K562 (cell line): Measurements from ENCODE around the gene KCNAB1. TPM values are rescaled to one million over a fixed set of nuclear protein-coding genes. Genes with fewer than 3 reads are reported as not detected.

ENCODE experiments used
- DMBX1 ChIP-seq: fragments of 250-450 bp; sonication (Bioruptor Pico); IDR thresholded peaks from 2 replicates; pipeline ENCODE4 v1.8.0; 2022; ENCODE audit warnings: inconsistent platforms, mild to moderate bottlenecking, moderate library complexity, borderline replicate concordance
- NR2F6 ChIP-seq: fragments of 450-650 bp; formaldehyde crosslinking; IDR thresholded peaks from 2 replicates; pipeline ENCODE4 v1.4.0; 2020; ENCODE audit warnings: mild to moderate bottlenecking
- RB1 ChIP-seq: fragments of 450-650 bp; IDR thresholded peaks from 2 replicates; pipeline ENCODE4 v1.6.1; 2017; ENCODE audit warnings: low read depth, mild to moderate bottlenecking
- RBM15 ChIP-seq: fragments of 200-400 bp; formaldehyde crosslinking; IDR thresholded peaks from 2 replicates; pipeline ENCODE4 v1.6.1; 2018; ENCODE audit warnings: mild to moderate bottlenecking, low read length, moderate library complexity; ENCODE audit not compliant: insufficient read depth
- REST ChIP-seq, 2 experiments: fragments of 450-650 bp; formaldehyde crosslinking in 1 of 2; IDR thresholded peaks; 2 replicates each; pipeline versions ENCODE4 v1.4.0 to v1.6.1; 2014 to 2020; ENCODE audit warnings: mild to moderate bottlenecking in 2 of 2, borderline replicate concordance in 1 of 2, low read depth in 1 of 2
- SAFB2 ChIP-seq: fragments of 200-400 bp; formaldehyde crosslinking; IDR thresholded peaks from 2 replicates; pipeline ENCODE4 v1.6.1; 2018; ENCODE audit warnings: borderline replicate concordance, low read length, low read depth, moderate library complexity; ENCODE audit not compliant: severe bottlenecking
- TRIM28 ChIP-seq: fragments of 450-650 bp; IDR thresholded peaks from 2 replicates; pipeline ENCODE4 v1.6.1; 2017
- USF1 ChIP-seq: sonication (generic); formaldehyde crosslinking; IDR thresholded peaks from 2 replicates; pipeline ENCODE4 v1.9.0; 2022; ENCODE audit warnings: mild to moderate bottlenecking, missing genetic modification reagents
- ZBTB26 ChIP-seq: fragments of 450-650 bp; formaldehyde crosslinking; IDR thresholded peaks from 2 replicates; pipeline ENCODE4 v1.4.0; 2022; ENCODE audit warnings: missing genetic modification characterization
- ZHX1 ChIP-seq: fragments of 150-350 bp; conservative IDR thresholded peaks from 2 replicates; pipeline ENCODE4 v1.6.1; 2014; ENCODE audit warnings: low read length
- ZKSCAN3 ChIP-seq: fragments of 250-450 bp; sonication (Bioruptor Pico); IDR thresholded peaks from 2 replicates; pipeline ENCODE4 v1.4.0; 2020
- ZNF280B ChIP-seq: fragments of 250-450 bp; sonication (Bioruptor Pico); IDR thresholded peaks from 2 replicates; pipeline ENCODE4 v1.5.1; 2021; ENCODE audit warnings: mild to moderate bottlenecking
- ZNF766 ChIP-seq: fragments of 200-800 bp; sonication (Bioruptor generic); conservative IDR thresholded peaks from 2 replicates; pipeline ENCODE4 v1.6.1; 2016; ENCODE audit warnings: missing genetic modification characterization, missing compliant biosample characterization
- ZNF830 ChIP-seq: fragments of 250-450 bp; sonication (Bioruptor Pico); IDR thresholded peaks from 2 replicates; pipeline ENCODE4 v1.5.0; 2021; ENCODE audit warnings: mild to moderate bottlenecking
- polyA plus RNA-seq, 8 experiments: library from polyadenylated mRNA; depleted of rRNA in 4 of 8; stranded (reverse) in 5 of 8; unstranded in 3 of 8; fragments of >200 nt; fragmentation: Nextera tagmentation in 2 of 8; fragmentation: Illumina TruSeq in 1 of 8; extraction: Ambion mirVana in 2 of 8; extraction: Trizol in 1 of 8; gene quantifications; 2 replicates each; pipeline versions ENCODE4 v1.2.1 to v1.2.3, GENCODE V29; 2011 to 2014; ENCODE audit warnings: inconsistent platforms in 1 of 8, missing spikeins in 1 of 8
- total RNA-seq, 7 experiments: library from RNA; depleted of rRNA in 6 of 7; stranded (reverse); fragments of >200 nt in 6 of 7; fragmentation: Illumina TruSeq in 2 of 7; extraction: Trizol in 2 of 7; gene quantifications; 2 replicates each; pipeline versions ENCODE4 v1.2.1 to v1.2.3, GENCODE V29; 2011 to 2021; ENCODE audit warnings: low replicate concordance in 1 of 7

The KCNAB1 gene
- total and polyA plus RNA-seq, 9 of the 15 experiments (the other 6 are each of a cell fraction or from before 2014, with no cell fraction given), result 0.14 to 1.2 (median 0.51) TPM

GRCh38 chr3:156460206-156460611, 339.8 kb downstream of the KCNAB1 start (continued):
- TF ChIP-seq SAFB2 (no peak), ZNF280B (CRISPR knock-in tag) (no peak), DMBX1 (CRISPR knock-in tag) (0 out of 2 replicates have a peak, but pooled peaks have one; percentile 56), ZBTB26 (no peak), RBM15 (no peak), NR2F6 (CRISPR knock-in tag) (no peak), ZNF766 (peak; percentile 74), ZNF830 (CRISPR knock-in tag) (no peak), USF1 (no peak), RB1 (no peak), REST (IDR thresholded peaks at IDR 0.05; ENCODE audit: borderline replicate concordance) (no peak), REST (CRISPR knock-in tag; IDR thresholded peaks at IDR 0.05; ENCODE audit: low read depth) (no peak), ZHX1 (no peak), TRIM28 (no peak), ZKSCAN3 (CRISPR knock-in tag) (no peak)
